ENCODE measurements around the gene GPM6B.

The GPM6B gene

DNA sequence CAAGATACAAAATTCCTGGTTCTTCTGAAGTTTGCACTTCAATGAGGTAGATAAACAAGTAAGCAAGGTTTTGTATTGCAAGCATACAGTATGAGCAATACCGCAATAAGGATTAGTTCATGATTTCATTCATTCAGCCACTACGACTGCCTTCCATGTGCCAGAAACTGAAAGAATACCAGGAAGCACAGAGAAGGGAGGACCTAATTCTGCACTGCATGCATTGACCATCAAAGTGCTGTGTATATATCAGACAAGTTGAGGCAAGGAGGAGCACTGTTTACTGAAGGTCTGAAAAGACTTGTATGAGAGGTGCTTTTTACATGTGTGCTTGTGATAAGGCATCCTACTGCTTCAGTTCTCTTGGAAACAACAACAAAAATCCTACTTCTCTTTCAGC lies 40.9 kb upstream of the GPM6B start:
- Histone ChIP-seq H3K23ac (ENCODE audit: low read depth, low read length, poor library complexity) (no peak overlapping the region), H2BK12ac (ENCODE audit: low read length) (no peak overlapping the region), H3K4me3 (ENCODE audit: low read length in 2 of 2) (no peak overlapping the region), H3K27ac (replicated peaks; ENCODE audit: low read length) (no peak overlapping the region), H3K36me3 (replicated peaks in 1 of 2; ENCODE audit: control insufficient read depth in 2 of 2, insufficient read depth in 2 of 2, low read length in 2 of 2) (peaks cover 0 to 7% of the 10 kb centered on the region in 2 donors), H3K9ac (ENCODE audit: low read depth, low read length, poor library complexity) (no peak overlapping the region), H2AK5ac (ENCODE audit: low read depth, low read length) (no peak overlapping the region), H2BK15ac (ENCODE audit: low read length) (no peak overlapping the region), H2BK5ac (ENCODE audit: low read length) (no peak overlapping the region), H3K79me1 (ENCODE audit: low read depth, low read length) (no peaks in the 10 kb centered on the region), H2BK120ac (ENCODE audit: low read depth, low read length) (no peak overlapping the region), H3K9me3 (replicated peaks in 1 of 2; ENCODE audit: control insufficient read depth in 2 of 2, insufficient read depth in 1 of 2, low read depth in 1 of 2, low read length in 2 of 2) (no peaks in the 10 kb centered on the region), H2AFZ (ENCODE audit: low read length) (no peak overlapping the region), H3K27me3 (ENCODE audit: control insufficient read depth in 3 of 3, insufficient read depth in 3 of 3, low read depth in 1 of 3, low read length in 3 of 3) (no peaks in the 10 kb centered on the region), H4K8ac (ENCODE audit: low read depth, low read length) (no peak overlapping the region), H4K91ac (ENCODE audit: low read depth, low read length, poor library complexity) (no peak overlapping the region), H3K4me2 (ENCODE audit: insufficient read depth, low read length, poor library complexity, severe bottlenecking) (no peak overlapping the region), H3K4me1 (ENCODE audit: control insufficient read depth in 2 of 2, insufficient read depth in 1 of 2, low read depth in 1 of 2, low read length in 2 of 2) (peaks cover 0 to 9% of the 10 kb centered on the region in 2 donors), H3K18ac (ENCODE audit: low read length) (no peak overlapping the region), H3K14ac (ENCODE audit: low read length) (no peak overlapping the region), H3K4ac (ENCODE audit: low read length) (no peak overlapping the region)
- DNase-seq (ENCODE audit: low spot score) = no peak
- WGBS, 2 donors (ENCODE audit: extremely low coverage in 2 of 2, insufficient read length in 2 of 2, insufficient replicate concordance in 1 of 2) = no CpG with 5 or more reads among the region's 2 CpGs

DNA sequence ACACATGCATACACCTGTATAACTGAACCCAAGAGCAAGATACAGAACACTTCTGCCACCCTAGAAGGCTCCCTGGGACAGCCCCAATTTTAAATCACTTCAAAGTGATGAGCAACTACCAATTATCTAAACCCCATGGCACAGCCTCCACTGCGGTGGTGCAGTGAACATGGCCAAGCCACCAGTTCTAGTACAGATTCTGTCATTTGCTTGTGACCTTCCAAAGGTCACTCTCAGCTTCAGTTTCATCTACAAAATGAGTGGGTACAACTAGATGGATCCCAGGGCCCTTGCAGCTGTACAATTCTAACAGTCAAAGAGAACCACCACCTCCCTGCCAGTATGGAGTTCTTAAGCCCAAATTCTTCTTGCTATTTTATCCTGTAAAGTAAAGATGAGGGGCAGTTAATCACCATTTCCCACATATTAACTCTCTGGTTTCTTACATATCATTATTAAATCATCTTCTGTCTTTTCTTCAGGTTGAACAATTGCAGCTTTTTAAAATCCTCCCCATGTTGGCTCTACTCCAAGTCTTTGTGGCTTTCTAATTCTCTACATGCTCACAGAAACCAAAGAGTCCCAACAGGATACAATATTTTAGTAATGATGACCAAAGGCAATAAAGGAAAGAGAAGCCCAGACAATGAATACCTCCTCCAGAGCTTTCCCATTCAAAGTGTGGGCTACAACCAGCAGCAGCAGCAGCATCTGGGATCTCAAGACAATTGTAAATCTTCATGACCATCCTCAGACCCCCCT lies 39.0 kb upstream of the GPM6B start:
- Histone ChIP-seq H3K9me3 (replicated peaks in 1 of 2; ENCODE audit: control insufficient read depth in 2 of 2, insufficient read depth in 1 of 2, low read depth in 1 of 2, low read length in 2 of 2) (no peaks in the 10 kb centered on the region), H3K18ac (ENCODE audit: low read length) (no peak overlapping the region), H4K8ac (ENCODE audit: low read depth, low read length) (no peak overlapping the region), H2BK5ac (ENCODE audit: low read length) (no peak overlapping the region), H3K79me1 (ENCODE audit: low read depth, low read length) (no peaks in the 10 kb centered on the region), H3K27me3 (ENCODE audit: control insufficient read depth in 3 of 3, insufficient read depth in 3 of 3, low read depth in 1 of 3, low read length in 3 of 3) (no peaks in the 10 kb centered on the region), H3K23ac (ENCODE audit: low read depth, low read length, poor library complexity) (no peak overlapping the region), H2AFZ (ENCODE audit: low read length) (no peak overlapping the region), H3K4me2 (ENCODE audit: insufficient read depth, low read length, poor library complexity, severe bottlenecking) (no peak overlapping the region), H3K4me3 (ENCODE audit: low read length in 2 of 2) (no peak overlapping the region), H2AK5ac (ENCODE audit: low read depth, low read length) (no peak overlapping the region), H2BK12ac (ENCODE audit: low read length) (no peak overlapping the region), H3K36me3 (replicated peaks in 1 of 2; ENCODE audit: control insufficient read depth in 2 of 2, insufficient read depth in 2 of 2, low read length in 2 of 2) (peaks cover 0 to 4% of the 10 kb centered on the region in 2 donors), H3K4ac (ENCODE audit: low read length) (no peak overlapping the region), H3K27ac (replicated peaks; ENCODE audit: low read length) (no peak overlapping the region), H2BK120ac (ENCODE audit: low read depth, low read length) (no peak overlapping the region), H3K4me1 (ENCODE audit: control insufficient read depth in 2 of 2, insufficient read depth in 1 of 2, low read depth in 1 of 2, low read length in 2 of 2) (peaks cover 0 to 4% of the 10 kb centered on the region in 2 donors), H3K14ac (ENCODE audit: low read length) (no peak overlapping the region), H2BK15ac (ENCODE audit: low read length) (no peak overlapping the region), H3K9ac (ENCODE audit: low read depth, low read length, poor library complexity) (no peak overlapping the region), H4K91ac (ENCODE audit: low read depth, low read length, poor library complexity) (no peak overlapping the region)
- no peak for DNase-seq (ENCODE audit: low spot score)
- no CpG with 5 or more reads among the region's 1 CpG for WGBS, 2 donors (ENCODE audit: extremely low coverage in 2 of 2, insufficient read length in 2 of 2, insufficient replicate concordance in 1 of 2)

DNA sequence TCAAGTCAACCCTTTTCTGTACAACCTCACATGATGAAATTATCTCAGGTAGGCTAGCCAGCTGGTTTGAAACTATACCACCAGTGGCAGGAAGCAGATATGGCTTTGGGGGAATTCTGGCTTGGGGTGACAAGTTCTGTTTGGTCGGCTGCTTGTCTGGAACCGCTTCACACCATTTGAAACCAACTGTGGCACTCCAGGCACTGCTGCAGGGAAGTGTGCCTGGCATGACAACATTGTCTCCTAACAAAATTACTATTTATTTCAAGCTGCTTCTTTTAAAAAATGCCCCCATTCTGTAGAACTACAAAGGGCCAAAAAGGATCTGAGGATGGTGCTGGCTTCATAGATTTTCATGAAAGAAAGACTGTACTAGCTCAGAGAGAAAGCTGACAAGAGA lies 37.1 kb upstream of the GPM6B start:
- H3K4me3 ChIP-seq (ENCODE audit: low read length in 2 of 2) = no peak overlapping the region
- no peak overlapping the region for H2AFZ ChIP-seq (ENCODE audit: low read length)
- H2BK15ac ChIP-seq (ENCODE audit: low read length) = no peak overlapping the region
- no peak overlapping the region for H4K8ac ChIP-seq (ENCODE audit: low read depth, low read length)
- H3K4me2 ChIP-seq (ENCODE audit: insufficient read depth, low read length, poor library complexity, severe bottlenecking) = no peak overlapping the region
- H3K18ac ChIP-seq (ENCODE audit: low read length) = no peak overlapping the region
- no peaks in the 10 kb centered on the region for H3K27me3 ChIP-seq (ENCODE audit: control insufficient read depth in 3 of 3, insufficient read depth in 3 of 3, low read depth in 1 of 3, low read length in 3 of 3)
- H3K27ac ChIP-seq (replicated peaks; ENCODE audit: low read length) = no peak overlapping the region
- no peak overlapping the region for H3K9ac ChIP-seq (ENCODE audit: low read depth, low read length, poor library complexity)
- H2BK5ac ChIP-seq (ENCODE audit: low read length) = no peak overlapping the region
- no peak overlapping the region for H2BK120ac ChIP-seq (ENCODE audit: low read depth, low read length)
- H2BK12ac ChIP-seq (ENCODE audit: low read length) = no peak overlapping the region
- no peak overlapping the region for H3K14ac ChIP-seq (ENCODE audit: low read length)
- WGBS, 2 donors (ENCODE audit: extremely low coverage in 2 of 2, insufficient read length in 2 of 2, insufficient replicate concordance in 1 of 2) = no CpG with 5 or more reads among the region's 2 CpGs
- H4K91ac ChIP-seq (ENCODE audit: low read depth, low read length, poor library complexity) = no peak overlapping the region
- DNase-seq (ENCODE audit: low spot score) = no peak
- no peak overlapping the region for H2AK5ac ChIP-seq (ENCODE audit: low read depth, low read length)
- peaks cover 0 to 6% of the 10 kb centered on the region in 2 donors for H3K9me3 ChIP-seq (replicated peaks in 1 of 2; ENCODE audit: control insufficient read depth in 2 of 2, insufficient read depth in 1 of 2, low read depth in 1 of 2, low read length in 2 of 2)
- peaks cover 0 to 10% of the 10 kb centered on the region in 2 donors for H3K36me3 ChIP-seq (replicated peaks in 1 of 2; ENCODE audit: control insufficient read depth in 2 of 2, insufficient read depth in 2 of 2, low read length in 2 of 2)
- H3K4ac ChIP-seq (ENCODE audit: low read length) = no peak overlapping the region
- no peaks in the 10 kb centered on the region for H3K79me1 ChIP-seq (ENCODE audit: low read depth, low read length)
- peaks cover 0 to 4% of the 10 kb centered on the region in 2 donors for H3K4me1 ChIP-seq (ENCODE audit: control insufficient read depth in 2 of 2, insufficient read depth in 1 of 2, low read depth in 1 of 2, low read length in 2 of 2)
- H3K23ac ChIP-seq (ENCODE audit: low read depth, low read length, poor library complexity) = no peak overlapping the region

DNA sequence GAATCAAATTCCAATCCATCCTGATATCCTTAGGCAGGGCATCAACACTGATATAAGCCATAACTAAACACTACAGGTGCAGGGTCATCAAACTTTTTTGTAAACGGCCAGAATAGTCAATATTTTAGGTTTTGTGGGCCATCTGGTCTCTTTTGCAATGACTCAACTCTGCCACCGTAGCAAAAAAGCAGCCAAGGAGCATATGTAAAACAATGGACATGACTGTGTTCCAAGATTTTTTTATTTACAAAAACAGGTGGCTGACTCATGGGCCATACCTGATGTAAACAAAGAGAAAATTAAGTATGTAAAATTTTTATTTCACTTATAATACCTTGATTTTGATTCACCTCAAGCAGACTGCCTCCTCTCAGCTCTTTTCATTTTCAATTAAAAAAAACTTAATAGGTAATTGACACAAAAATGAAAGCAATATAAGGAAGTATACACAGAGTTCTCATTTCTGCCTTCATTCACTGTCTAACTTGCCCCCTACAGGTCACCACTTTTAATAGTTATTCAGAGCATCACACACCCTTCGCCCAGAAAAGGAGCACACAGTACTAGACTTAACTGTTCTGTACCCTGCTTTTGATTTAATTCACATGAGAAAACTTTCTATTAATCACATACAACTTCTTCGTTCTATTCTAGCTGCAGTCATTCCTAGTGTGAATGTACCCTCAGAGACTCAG lies 35.3 kb upstream of the GPM6B start:
- Histone ChIP-seq H3K27ac (replicated peaks; ENCODE audit: low read length) (no peak overlapping the region), H3K79me1 (ENCODE audit: low read depth, low read length) (no peaks in the 10 kb centered on the region), H3K14ac (ENCODE audit: low read length) (no peak overlapping the region), H2BK12ac (ENCODE audit: low read length) (no peak overlapping the region), H2AFZ (ENCODE audit: low read length) (no peak overlapping the region), H4K8ac (ENCODE audit: low read depth, low read length) (no peak overlapping the region), H3K18ac (ENCODE audit: low read length) (no peak overlapping the region), H3K4ac (ENCODE audit: low read length) (no peak overlapping the region), H3K9ac (ENCODE audit: low read depth, low read length, poor library complexity) (no peak overlapping the region), H3K4me3 (ENCODE audit: low read length in 2 of 2) (no peak overlapping the region), H4K91ac (ENCODE audit: low read depth, low read length, poor library complexity) (no peak overlapping the region), H2AK5ac (ENCODE audit: low read depth, low read length) (no peak overlapping the region), H3K4me2 (ENCODE audit: insufficient read depth, low read length, poor library complexity, severe bottlenecking) (no peak overlapping the region), H3K36me3 (replicated peaks in 1 of 2; ENCODE audit: control insufficient read depth in 2 of 2, insufficient read depth in 2 of 2, low read length in 2 of 2) (peaks cover 0 to 10% of the 10 kb centered on the region in 2 donors), H2BK120ac (ENCODE audit: low read depth, low read length) (no peak overlapping the region), H2BK5ac (ENCODE audit: low read length) (no peak overlapping the region), H2BK15ac (ENCODE audit: low read length) (no peak overlapping the region), H3K27me3 (ENCODE audit: control insufficient read depth in 3 of 3, insufficient read depth in 3 of 3, low read depth in 1 of 3, low read length in 3 of 3) (no peaks in the 10 kb centered on the region), H3K23ac (ENCODE audit: low read depth, low read length, poor library complexity) (no peak overlapping the region), H3K4me1 (ENCODE audit: control insufficient read depth in 2 of 2, insufficient read depth in 1 of 2, low read depth in 1 of 2, low read length in 2 of 2) (peaks cover 0 to 4% of the 10 kb centered on the region in 2 donors), H3K9me3 (replicated peaks in 1 of 2; ENCODE audit: control insufficient read depth in 2 of 2, insufficient read depth in 1 of 2, low read depth in 1 of 2, low read length in 2 of 2) (peaks cover 0 to 6% of the 10 kb centered on the region in 2 donors)
- no CpG with 5 or more reads among the region's 4 CpGs for WGBS, 2 donors (ENCODE audit: extremely low coverage in 2 of 2, insufficient read length in 2 of 2, insufficient replicate concordance in 1 of 2)
- no peak for DNase-seq (ENCODE audit: low spot score)

All from neuronal stem cell (in vitro differentiated cells).